Sigmoid colon (tissue), 3 donors: Measurements from ENCODE around the gene CNTN1.

Source experiments
- CTCF ChIP-seq, 4 experiments: fragments of 450-650 bp in 3 of 4; fragments of 200-600 bp in 1 of 4; IDR thresholded peaks; one replicate each; pipeline ENCODE4 v1.5.1; 2016 to 2019; ENCODE audit warnings: antibody characterized with exemption in 4 of 4, mild to moderate bottlenecking in 3 of 4, moderate library complexity in 2 of 4
- POLR2A ChIP-seq, 2 donors: fragments of 450-650 bp; IDR thresholded peaks; one replicate each; pipeline ENCODE4 v1.6.1; 2016; ENCODE audit warnings: antibody characterized with exemption in 2 of 2, mild to moderate bottlenecking in 2 of 2, moderate library complexity in 2 of 2

- TF ChIP-seq CTCF (IDR thresholded peaks at IDR 0.05) (no peak), POLR2A (IDR thresholded peaks at IDR 0.05) (no peak)
Measured at GRCh38 chr12:40643506-40643905, 48.7 kb upstream of the CNTN1 start.
